GM19463 (cell line): ENCODE data around the gene TNFRSF25.
"Not testable (repeated sequence)": the region's sequence is repeated elsewhere in the genome, so short reads cannot be mapped to it uniquely, and the experiment has no call there.

Experiments used
- ATAC-seq: cut with Tn5 transposase; IDR thresholded peaks from one replicate; pipeline ENCODE4 v1.9.1; 2021; ENCODE audit warnings: mild to moderate bottlenecking, moderate library complexity; ENCODE audit not compliant: unreplicated experiment

Gene TNFRSF25

DNA sequence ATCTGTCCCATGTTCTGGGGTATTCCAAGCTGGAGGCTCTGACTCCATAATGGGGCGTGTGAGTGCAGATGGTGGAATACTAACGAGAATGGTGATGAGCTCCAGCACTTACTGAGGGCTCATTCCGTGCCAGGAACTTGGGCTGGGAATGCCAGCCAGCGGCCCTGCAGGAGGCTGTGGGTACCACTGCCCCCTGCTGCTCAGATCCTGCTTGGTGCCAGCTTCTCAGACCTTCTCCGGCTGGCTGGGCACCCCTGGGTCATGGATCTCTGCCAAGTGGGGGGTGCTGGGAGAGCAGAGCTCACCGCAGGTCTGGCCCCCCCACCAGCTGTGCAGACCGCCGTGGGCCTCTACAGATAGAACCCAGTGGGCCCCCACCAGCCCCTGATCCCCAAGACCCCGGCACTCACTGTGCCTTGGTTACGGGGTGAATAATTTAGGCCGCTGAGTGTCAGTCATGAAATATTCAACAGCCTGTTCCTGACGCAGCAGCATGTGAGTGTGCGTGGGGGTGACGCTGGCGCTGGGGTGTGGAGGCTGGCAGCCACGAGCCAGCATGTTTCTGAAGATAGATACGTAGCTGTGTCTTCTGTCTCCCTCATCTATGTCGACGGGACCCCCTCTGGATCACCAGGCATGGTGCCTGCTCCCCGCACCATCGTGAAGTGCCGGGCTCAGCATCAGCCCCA is 28.8 kb downstream of the TNFRSF25 start:
- not testable (repeated sequence) for ATAC-seq

GRCh38 chr1:6436277-6436676 is 29.7 kb downstream of the TNFRSF25 start:
- ATAC-seq: not testable (repeated sequence)

- ATAC-seq: no peak
These were observed 30.4 kb downstream of the TNFRSF25 start for GRCh38 chr1:6435547-6435946.

DNA sequence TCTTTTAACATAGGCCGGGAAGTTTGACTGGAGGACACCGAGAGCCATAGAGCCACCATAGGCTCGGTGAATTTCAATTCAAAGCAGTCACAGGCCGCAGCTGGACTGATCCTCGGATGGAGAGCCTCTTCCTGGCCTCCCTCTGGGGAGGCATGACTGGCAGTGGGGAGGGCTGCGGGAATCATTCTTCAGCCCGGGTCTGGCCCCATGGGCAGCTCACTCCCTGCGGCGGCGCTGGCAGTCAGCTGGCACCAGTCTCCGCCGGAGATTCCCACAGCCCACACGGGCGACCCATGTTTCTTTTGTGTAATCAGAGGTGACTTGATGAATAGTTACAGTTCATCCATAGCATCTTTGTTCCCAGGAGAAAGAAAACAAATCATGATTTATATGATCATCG is 30.8 kb downstream of the TNFRSF25 start:
- ATAC-seq: no peak

- no peak for ATAC-seq
These were observed 31.8 kb downstream of the TNFRSF25 start for GRCh38 chr1:6434186-6434585.

DNA sequence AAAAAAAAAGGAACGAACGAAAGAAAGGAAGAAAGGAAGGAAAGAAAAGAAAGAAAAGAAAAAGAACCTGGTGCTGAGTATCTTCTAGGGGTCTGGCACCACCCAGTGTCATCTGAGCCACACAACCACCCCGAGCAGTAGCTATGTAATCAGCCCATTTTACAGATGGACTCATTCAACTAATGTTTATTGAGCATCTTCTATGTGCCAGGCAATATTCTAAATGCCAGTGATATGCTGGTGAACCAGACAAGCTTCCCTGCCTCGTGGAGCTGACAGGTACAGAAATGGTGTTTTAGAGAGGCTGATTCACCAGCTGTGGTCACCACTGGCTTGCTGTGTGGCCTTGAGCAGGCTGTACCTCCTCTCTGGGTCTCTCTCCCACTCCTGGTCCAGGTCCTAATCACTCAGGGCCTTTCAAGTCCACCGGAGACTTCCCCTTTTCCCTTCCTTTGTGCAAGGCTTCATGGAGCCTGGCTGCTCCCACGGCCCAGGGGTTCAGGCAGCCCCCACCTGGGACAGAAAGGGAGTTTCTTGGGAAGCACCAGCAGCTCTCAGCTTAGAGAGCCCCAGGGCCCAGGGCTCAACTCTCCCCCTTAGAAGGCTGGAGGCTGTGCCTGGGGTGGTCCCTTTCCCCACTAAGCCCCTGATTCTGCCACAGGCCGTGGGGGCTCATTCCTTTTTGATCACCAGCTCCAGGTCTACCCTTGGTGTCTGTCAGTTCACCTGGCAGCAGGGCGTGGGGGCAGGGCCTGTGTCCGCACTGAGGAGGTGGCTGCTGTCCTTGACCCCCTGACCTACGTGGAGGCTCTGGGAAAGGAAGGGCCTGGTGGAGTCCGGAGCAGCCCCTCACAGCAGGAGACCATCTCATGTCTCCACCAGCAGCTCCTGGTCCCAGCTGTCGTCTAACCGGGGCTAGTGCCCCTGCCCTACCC is 34.1 kb downstream of the TNFRSF25 start:
- not testable (repeated sequence) for ATAC-seq

DNA sequence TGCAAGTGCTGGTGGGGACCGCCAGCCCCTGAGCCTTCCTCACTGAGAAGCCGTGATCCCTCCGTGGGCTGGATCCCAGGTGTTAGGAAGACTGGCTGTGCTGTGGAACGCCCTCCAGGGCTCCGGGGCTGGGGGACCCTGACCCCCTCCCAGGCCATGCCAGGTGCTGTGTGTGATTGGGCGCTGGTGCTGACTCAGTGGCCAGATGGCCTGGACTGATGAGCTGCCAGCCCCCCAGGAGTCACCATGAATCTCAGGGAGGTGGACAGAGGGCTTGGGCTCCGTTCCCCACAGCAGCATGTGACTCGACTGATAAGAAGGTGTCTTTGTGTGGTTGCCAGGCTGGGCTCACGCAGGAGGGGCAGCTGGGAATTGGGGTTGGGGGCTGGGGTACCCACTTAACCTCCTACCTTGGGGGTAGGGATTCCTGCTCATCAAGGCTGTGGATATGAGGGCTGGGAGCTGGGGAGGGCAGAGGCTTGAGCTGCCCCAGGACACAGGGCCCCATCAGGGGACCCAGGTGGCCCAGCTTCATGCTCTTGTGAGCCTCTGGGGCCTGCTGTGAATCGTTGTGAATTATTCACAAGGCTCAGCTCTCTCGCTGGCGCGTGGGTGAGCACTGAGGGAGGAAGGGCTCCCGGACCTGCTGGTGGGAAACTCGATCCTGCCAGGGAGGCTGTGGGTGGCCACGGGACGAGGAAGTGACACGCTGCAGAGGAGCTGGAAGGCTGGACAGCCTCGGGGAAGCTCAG is 36.1 kb downstream of the TNFRSF25 start:
- not testable (repeated sequence) for ATAC-seq

DNA sequence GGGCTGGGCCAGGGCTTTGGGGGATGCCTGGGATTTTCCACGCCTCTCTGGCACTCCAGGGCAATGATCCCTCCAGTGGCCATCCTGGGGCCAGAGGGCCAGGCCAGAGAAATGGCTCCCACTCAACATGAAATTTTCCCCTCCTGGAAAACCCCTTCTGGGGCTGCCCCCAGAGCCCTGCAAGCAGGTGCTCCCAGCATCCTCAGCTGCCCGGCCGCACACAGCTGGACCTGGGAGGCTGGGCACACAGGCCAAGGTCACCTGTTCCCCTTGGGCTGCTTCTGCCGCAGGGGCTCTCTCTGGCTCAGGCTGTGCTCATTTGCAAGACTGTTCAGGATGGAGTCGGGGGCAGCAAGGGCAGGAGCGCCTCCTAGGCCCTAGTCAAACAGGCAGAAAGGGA is 37.5 kb downstream of the TNFRSF25 start:
- ATAC-seq: not testable (repeated sequence)

DNA sequence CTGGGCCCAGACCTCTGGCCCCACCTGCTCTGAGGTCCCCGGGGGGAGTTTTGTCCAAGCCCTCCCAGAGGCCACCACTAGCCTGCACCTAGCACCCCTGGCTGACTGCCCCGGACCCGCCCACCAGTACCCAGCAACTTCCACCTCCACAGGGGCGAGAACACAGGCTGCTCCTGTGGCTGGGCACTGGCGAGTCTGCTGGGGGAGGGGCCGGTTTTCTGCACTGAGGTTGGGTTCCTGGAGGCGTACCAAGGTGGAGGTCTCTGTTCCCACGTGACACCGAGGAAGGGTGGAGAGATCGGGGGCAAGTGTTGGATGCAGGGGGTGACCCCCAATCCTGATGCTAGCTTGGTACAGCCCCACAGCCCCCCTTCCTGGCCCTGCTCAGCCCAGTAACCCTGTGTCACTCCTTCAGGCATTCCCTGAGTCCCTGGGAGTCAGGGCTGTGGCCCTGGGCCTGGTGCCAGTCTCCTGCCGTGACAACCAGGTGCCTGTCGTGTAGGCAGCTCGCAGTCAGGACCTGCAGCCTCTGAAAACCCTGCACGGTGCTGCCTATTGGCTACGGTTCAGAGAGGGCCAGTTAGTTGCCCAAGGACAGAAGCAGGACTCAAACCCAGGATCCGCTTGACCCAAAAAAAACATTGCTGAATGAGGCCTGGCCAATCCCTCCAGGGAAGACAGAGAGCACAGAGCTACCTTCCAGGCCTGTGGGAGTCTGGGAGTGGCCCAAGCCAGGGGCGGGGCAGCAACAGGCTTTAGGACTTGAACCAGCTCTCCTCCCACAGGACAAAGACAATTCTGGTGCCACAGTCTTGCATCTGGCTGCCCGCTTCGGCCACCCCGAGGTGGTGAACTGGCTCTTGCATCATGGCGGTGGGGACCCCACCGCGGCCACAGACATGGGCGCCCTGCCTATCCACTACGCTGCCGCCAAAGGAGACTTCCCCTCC is 38.3 kb downstream of the TNFRSF25 start:
- no peak for ATAC-seq

- ATAC-seq: no peak
These were observed 39.0 kb downstream of the TNFRSF25 start for GRCh38 chr1:6426972-6427350.

DNA sequence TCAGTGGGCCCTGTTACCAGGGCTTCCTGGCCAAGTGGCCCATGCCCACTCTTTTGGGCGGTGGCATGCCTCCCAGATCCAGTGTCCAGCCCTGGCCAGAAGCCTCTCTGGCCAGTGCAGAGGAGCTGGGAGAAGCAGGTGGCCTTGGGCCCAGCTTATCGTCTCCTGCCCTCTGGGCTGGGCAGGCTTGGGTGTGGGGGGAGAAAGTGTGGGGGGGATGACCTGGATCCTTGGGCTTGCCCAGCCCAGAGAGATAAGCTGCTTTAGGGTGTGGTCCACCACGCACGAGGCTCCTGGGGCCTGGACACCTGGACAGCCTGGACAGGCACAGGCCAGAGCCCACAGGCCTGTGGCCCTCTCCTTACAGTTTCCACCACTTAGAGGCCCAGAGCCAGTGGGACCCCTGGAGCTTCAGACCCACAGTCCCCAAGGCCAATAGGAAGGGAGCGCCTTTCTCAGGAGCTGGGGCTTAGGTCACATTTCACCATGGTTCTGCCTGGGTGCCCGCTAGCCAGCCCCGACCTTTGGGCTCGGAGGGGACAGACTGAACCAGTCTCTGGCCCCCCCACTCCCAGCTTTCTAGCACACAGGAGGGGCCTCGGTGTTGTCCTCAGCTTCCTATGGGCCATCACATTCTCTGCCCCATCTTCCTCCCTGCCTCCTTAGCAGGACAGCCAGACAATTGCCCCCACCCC is 39.5 kb downstream of the TNFRSF25 start:
- ATAC-seq: no peak

DNA sequence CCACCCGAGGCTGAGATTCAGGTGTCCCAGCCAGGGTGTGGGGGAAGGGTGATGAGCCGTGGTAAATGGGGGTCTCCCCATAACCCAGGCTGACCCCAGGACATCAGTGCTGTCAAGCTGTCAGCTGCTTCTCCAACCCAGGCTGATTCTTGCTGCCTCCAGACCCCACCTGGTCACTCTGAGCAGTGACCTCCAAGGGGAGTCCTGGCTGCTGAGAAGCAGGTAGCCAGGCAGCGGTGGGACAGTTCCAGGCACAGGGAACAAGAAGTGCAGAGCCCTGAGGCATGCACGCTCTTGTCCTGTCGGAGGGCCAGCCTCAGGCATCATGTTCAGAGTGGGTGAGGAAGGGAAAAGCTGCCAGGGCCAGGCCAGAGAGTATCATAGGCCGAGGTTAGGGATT is 40.3 kb downstream of the TNFRSF25 start:
- no peak for ATAC-seq

- no peak for ATAC-seq
These were observed 41.1 kb downstream of the TNFRSF25 start, which contains the start of gene ESPN for GRCh38 chr1:6424619-6425593. Gene ESPN, plus strand, starts transcription at chr1:6424776. Its CDS starts 180 bp downstream, at chr1:6424956.

GRCh38 chr1:6424000-6424565 is 41.9 kb downstream of the TNFRSF25 start:
- ATAC-seq: no peak

- ATAC-seq: no peak
These were observed 42.5 kb downstream of the TNFRSF25 start for GRCh38 chr1:6423321-6423999.

- no peak for ATAC-seq
These were observed 44.7 kb downstream of the TNFRSF25 start for GRCh38 chr1:6421266-6421665.

GRCh38 chr1:6420454-6421042 is 45.4 kb downstream of the TNFRSF25 start:
- no peak for ATAC-seq
